ENCODE results near the gene TTI1.

The TTI1 gene

DNA sequence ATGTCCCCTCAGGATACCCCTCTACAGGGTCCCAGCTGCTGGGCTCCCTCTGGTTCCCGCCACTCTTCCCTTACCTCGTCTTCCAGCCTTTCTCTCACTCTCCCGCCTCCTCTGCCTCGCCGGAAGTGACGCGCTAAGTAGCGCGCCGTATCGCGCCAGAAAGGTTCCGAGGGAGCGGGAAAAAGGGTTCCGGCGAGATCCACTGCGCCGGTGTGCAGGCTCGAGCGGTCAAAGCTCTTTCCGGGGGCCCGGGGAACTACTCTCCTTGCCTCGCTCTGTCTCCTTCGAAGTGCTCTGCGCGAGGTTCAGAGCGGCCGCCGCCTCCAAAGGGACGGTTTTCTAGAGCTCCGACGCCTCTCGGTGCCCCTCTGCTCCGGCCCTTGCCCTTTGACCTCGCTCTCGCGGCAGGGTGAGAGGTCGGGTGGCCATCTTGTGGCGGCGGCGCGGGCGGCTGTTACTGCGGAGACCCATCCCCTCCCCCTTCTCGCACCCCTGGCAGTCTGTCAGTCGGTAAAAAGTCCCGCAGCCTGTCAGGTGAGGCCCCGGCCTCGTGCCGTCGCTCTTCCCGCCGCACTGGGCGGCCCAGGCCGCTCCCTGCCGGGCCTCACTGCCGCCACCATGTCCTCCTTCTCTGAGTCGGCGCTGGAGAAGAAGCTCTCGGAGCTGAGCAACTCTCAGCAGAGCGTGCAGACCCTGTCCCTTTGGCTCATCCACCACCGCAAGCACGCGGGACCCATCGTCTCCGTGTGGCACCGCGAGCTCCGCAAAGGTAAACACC, at the start of gene TTI1, which contains the start of gene RPRD1B:
TTI1 (minus strand) TSS at position 127 of the 778 bp plus-strand sequence. CDS start 19,640 bp downstream, outside the sequence.
RPRD1B (plus strand) TSS at position 417 of the 778 bp plus-strand sequence; CDS start at position 619, 202 bp downstream.
- peak; percentile 95 for DNase-seq

DNA sequence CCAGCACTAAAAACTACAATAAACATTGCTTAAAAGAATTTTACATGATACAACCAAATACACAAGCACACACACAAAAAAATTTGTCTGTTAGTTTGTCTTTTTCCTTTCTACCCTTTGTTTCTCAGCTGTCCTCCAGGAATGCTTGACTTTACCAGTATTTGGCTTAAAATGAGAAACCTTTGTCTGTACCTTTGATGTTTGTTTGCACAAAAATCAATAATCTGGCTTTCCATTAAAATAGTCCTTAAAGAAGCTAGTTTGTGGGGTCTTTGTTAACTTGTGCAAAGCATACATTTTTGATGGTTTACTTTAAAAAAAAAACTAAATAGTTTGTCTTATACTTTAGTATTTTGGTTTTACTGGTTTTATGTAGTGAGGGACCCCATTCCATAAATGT, 49.6 kb upstream of the TTI1 start:
- DNase-seq = no peak

DNA sequence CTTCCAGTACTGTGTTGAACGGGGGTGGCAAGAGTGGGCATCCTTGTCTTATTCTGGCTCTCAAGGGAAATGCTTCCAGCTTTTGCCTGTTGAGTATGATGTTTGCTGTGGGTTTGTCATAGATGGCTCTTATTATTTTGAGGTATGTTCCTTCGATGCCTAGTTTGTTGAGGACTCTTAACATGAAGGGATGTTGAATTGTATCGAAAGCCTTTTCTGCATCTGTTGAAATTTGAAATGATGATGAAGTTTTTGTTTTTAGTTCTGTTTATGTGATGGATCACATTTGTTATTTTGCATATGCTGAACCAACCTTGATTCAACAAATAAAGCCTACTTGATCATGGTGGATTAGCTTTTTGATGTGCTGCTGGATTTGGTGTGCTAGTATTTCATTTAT, 48.3 kb upstream of the TTI1 start:
- no peak for DNase-seq

DNA sequence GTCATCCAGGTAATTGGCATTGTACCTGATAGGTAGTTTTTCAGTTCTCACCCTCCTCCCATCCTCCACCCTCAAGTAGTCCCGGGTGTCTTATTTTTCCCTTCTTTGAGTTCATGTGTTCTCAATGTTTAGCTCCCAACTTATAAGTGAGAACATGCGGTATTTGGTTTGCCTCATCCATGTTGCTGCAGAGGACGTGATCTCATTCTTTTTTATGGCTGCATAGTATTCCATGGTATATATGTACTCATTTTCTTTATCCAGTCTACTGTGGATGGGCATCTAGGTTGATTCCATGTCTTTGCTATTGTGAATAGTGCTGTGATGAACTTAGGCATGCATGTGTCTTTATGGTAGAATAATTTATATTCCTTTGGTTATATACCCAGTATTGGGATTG, 46.1 kb upstream of the TTI1 start:
- DNase-seq = no peak

DNA sequence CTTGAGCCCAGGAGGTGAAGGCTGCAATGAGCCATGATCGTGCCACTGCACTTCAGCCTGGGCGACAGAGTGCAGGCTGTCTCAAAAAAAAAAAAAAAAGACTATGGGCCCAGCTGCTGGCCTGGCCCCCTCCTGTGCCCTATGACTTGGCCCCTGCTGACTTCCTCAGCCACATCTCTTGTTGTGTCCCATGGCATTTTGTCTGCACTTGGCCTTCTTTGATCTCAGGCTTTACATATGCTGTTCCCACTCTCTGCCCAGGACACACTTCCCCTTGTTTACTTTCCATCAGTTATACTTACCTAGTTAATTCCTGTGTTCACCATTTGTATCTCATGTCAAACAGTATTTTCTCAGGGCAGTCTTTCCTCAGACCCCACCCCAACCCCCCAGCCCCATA, 44.8 kb upstream of the TTI1 start:
- no peak for DNase-seq

DNA sequence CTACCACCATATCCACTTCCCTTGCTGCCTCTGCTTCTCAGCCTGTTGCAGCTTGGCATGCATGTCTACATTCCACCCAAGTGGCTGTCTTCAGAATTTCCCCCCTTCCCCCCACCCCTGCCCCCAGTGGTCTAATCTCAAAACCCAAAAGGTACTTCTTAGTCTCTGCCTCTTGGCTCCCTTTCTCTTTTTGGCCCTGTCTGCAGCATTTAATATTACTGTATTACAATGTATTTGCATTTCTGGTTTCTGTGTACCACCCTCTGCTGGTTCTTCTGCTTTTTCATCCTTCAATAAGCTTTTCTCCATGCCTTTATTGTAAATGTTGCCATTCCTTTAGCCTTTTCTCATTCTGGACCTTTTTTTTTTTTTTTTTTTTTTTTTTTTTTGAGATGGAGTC, 43.3 kb upstream of the TTI1 start:
- DNase-seq = no peak

DNA sequence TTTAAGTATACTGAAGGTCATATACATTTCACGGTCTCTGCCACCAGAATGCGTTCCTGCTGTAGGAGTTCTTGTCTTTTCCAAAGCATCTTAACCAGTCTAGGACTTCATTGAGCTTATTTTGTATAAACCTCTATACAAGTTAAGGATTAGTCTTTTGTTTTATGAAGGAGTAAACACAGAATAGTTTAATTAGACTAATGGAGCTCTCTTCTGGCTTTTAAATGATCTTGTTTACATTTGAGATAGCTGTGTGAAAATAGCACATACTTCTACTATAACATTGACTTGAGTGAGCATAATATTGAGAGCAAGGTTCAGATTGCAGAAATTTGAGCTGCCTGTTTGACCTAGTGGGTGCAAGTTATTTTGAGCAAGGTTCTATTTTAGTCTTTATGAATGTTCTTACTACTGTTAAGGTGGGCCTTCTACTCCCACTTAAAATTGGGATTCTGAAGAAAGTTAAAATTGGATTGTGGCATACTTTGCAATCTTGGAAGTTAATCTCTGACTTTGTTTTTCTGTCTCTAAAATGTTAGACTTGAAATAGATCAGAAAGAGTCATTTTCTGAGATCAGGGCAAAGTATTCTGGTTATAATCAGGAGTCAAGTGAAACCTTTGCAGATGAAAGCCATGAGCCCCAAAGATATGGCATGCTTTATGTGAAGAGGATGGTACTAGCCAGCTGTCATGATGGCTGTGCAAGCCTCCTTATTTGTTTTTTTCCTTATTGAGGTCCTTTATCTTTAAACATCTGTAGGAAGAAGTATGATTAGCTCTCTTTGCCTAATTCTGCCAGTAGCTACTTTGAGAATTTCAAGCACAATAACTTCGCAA, 42.1 kb upstream of the TTI1 start:
- DNase-seq = no peak

DNA sequence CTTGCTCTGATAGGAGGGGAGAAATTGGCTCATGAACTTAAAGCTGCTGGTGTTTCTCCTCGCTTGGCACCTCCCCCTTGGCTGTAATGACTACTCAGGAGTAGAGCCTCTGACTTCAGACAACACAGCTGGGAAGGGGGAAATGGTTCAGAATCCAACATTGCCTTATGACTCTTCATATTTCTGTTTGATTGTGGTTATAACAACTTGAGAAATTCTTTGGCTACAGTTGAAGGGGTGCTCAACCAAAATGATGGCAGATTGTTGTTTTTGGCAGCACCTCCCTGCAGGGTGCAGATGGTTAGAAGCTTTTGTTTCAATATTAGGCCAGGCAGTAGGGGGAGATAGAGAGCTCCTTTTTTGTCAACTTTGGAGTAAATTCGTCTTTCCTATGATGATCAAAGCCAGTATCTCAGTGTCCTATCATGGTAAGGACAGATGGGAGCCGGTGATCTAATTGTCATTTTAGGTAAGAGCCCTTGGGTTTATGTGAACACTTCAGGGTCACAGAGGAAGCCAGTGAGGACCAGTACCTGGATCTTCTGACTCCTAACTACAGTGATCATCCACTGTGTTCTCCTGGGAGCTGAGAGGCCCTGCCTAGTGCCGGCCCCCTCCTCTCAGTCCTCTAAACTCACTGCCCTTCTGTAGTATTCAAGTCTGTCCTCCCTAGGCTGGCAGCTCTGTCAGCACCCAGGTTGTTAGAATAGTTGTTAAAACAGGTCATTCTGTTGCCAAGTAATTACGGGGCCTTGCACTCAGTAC, 40.2 kb upstream of the TTI1 start:
- DNase-seq = no peak

DNA sequence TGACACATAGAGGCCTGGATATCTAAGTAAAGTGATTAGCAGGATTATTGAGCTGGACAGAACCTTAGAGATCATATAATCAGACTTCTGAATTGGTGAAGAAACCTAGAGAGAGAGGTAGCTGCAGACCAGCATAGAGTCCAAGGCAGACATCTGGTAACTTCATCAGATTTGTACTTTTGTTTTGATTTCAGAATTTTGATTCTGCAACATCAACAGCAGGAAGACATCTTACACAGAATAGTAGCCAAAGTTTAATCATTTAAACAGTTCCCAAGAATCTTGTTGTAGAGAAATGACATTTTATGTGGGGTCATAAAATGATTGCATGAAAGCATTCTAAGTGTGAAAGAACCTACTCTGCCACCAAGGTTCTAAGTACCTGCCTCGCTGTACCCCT, 39.6 kb upstream of the TTI1 start:
- DNase-seq = no peak

DNA sequence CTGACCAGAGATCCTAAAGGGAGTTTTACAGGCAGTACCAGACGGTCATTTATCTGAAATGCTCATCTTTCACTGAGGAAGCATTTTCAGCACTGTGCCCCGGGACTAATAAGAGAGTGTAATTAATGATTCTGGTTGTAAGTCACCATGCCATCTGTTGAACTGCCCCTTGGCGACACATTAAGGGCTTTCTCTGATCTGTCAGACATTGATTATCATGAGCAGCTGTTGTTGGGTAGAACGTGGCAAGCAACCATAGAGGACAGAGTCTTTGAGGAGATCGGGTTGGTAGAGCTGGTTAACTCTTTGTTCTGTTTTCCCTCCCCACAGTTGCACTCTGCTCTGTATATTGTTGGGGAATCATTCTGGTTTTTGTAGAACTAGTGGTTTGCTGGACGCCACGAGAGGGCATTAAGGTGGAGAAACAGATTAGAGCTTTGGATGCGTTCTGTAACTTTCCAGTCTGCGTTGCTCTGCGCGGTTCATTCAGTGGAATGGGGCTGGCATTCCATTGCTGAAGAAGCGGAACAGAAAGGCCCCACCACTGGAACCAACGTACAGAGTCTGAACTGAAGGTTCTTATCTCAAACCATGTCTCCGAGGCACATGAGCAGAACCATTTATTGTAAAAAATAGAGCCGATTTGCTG, 34.6 kb upstream of the TTI1 start:
- DNase-seq = no peak

DNA sequence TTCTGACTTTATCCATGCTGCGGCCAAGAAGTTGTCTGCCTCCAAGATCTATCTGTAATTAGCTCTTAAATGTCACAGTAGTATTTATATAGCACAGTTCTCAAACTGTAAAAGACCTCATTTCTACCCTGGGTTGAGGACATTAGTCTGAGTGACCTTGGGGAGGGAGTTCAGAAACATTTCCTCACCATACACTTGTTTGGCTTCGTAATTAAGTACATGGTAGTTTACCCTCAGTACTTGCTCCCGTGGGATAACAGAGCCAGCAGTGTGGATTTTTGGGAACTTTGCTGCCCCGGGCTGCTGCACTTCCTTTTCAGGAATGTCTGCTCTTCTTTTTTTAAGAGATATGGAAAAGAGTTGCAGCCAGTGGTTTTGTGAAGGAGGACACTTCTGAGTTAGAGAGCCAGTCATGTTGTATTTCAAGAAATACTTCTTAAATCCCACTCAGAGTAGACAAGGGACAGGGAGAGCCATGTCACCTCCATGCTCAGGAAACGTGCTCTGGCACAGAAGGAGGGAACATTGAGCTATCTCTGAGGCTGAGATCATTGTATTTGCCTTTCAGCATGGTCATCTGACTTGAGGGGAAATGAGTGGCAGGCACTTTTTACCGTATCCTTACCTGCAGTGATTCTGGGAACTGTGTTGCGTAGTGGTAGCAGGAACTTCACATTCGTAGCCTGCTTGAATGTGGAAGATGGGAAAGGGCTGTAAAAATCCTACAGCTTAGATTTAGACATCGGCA, 33.9 kb upstream of the TTI1 start:
- DNase-seq = no peak

DNA sequence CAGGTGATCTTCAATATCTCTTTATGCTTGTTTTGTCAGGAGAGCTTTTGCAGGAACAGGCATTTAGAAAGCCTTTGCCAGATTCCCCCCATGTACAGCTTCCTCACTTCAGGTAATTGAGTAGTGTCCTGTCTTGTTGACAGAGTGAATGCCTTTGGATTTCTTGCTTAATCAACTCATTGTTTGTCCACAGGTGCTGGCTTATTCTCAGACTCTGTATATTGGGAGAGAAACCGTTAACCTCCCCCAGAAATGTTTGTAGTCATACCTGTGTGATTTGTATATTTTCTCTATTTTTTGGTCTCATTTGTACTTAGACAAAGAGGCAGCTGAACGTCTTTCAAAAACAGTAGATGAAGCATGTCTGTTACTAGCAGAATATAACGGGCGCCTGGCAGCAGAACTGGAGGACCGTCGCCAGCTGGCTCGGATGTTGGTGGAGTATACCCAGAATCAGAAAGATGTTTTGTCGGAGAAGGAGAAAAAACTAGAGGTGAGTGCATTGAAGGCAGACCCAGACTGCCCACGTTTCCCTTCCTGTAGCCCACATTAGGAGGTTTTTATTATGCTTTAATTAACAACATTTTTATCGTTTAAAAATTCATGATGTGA, 32.6 kb upstream of the TTI1 start:
- DNase-seq = no peak

DNA sequence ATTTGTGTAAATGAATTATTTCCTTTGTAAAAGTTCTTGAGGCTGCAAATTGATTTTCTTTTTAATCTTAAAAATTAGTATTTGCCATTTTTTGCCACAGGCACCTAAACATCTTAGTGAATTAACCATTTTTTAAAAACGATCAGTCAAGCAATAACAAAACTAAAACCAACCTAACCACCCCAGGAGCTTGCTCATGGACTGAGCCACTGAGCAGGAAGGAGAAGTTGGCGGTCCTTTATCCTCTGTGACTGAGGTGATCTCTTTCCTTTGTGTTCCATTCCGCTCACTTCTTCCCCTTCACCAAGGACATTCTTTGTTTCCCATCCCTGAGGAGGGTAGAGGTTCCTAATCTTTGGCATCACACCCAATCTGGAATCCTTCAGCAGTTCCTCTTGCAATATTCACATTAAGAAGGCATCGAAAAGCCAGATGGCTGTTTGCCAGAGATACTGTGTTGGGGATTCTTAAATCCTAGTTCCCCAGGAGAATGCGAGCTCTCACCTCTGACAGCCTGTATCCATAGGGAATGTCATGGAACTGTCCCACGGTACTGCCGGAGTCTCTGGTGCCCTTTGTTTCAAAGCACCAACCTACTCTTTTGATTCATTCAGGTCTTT, 30.8 kb upstream of the TTI1 start:
- no peak for DNase-seq

DNA sequence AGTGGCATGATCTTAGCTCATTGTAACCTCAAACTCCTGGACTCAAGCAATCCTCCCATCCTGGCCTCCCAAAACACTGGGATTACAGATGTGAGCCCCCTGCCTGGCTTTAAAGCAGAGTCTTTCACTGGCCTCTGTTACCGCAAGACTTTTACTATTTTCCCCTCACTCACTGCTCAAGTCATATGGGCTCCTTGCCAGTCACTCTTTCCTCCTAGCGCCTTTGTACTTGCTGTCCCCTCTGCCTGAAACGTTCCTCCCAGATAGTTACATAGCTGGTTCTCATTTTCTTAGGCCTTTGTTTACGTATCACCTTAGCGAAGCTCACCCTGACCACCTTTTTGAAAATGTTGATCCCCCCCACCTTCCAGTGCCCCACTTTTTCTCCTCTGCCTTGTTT, 29.6 kb upstream of the TTI1 start:
- no peak for DNase-seq

DNA sequence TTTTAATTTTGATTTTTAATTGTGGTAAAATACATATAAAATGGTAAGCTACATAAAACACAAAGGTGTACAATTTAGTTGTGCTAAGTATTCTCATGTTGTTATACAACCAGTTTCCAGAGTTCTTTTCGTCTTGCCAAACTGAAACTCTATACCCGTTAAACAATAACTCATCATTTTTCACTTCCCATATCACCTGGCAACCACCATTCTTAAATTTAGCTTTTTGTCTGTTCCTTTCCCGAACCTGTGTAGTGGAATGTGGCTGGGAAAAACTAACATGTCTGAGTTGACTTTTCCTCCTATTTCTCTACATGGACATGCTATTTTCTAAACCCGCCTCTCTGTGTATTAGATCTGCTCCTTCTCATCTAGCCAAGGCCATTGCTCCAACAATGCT, 27.9 kb upstream of the TTI1 start:
- DNase-seq = no peak

DNA sequence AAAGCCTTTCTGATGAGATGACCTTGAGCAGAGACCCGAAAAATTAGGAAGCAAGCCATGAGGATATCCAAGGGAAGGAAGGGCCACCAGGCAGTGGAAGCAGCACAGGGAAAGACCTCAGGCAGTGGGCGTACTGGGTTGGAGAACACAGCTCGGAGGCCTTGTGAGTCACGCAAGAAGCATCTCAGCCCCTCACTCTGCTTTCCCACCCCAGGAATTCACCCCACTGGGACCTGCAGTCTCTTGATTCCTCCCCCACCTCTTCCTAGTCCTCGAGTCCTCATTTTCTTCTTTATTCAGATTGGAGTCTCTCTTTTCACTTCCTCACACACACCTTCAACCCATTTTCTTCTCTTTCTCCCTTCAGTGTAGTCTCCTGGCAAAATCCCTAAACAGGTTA, 27.3 kb upstream of the TTI1 start:
- DNase-seq = no peak

DNA sequence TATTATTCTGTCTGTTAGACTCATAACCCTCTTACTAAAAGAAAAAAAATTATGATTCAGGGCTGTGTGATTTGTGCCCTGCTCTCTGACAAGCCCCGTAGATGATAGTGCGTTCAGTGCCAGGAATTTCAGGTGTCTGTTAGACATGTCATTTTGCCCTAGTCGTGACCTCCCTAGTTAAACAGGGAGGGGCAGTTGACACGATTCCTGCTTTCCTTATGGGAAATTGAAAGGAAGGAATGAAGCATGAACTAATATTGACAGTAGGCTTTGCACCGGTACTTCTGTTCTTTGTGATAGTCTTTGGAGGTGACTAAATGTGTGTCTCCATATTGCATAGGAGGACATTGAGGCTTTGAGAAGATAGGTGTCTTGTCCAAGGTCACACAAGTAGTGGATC, 26.6 kb upstream of the TTI1 start:
- no peak for DNase-seq

DNA sequence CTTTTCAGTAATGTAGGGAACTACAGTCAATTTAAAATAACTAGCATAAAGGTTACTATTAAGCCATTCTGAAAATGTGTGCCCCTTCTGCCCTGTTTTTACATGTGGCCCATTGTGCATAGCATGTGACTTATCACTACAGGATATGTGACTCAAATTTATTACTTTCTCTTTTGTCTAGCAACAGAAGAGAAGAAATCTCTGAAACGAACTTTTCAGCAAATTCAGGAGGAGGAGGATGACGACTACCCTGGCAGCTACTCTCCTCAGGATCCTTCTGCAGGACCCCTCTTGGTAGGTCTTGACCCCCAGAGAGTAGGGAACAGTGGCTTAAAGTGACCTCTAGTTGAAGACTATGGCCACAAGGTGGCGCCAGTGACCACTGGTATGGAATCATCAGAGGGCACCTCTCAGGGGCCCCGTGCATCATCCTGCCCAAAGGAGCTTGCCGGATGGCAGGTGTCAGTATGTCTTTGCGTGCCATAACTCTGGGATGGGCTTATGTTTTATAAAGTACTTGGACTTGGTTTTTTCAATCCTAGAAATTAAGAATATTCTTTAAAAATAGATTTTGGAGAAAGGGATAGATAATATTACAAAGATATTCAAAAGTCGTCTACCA, 24.2 kb upstream of the TTI1 start:
- DNase-seq = peak; percentile 90

DNA sequence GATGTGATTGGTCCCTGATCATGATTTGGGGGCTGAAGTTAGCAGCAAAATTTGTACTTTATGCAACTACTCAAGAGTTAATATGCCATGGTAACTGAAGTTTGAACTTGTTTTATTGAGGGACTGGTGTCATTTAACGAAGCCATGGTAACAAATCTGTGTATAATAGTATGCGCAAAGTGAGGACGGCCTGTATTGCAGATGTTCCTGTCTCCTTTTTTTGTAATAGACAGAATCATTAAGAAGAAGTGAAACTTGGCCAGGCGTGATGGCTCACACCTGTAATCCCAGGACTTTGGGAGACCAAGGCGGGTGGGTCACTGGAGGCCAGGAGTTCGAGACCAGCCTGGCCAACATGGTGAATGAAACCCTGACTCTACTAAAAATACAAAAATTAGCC, 22.6 kb upstream of the TTI1 start:
- DNase-seq = no peak

DNA sequence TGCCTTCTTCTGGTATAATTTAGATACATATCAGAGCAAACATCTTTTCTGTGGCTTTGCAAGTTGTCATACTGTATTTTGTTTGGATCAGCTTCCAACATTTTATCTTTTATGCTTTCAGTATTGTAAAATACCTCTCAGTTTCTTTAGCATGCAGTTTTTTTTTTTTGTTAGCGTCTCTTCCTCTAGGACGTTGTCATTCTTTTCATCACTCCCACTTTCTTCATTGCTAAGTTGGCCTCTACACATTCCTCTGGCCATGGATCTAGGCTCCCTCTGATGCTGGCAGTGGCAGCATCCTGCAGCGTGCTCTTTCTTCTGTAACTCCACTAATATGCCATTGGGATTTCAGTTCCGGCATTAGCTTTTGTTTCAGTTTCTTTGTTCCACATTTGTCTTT, 22.0 kb upstream of the TTI1 start:
- no peak for DNase-seq

DNA sequence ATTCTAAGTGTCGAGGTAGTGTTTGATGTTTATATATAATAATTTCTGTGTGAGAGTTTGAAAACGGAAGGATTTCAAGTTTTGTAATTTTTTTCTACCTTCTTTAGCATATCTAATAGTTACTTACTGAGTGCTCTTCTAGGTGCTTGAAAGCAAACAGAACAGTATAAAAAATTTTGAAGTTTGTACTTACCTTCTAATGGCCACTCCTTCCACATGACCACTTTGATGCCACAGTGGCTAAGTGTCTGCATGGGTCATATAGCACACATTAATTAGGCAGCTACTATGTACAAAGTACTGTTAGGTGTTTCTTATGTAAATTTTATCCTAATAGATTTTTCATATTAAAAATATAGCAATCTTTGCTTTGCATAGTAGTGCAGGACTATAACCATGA, 21.4 kb upstream of the TTI1 start:
- DNase-seq = no peak
